CD4-positive, alpha-beta T cell treated with Interleukin-15 for 4 hours (primary cell): ENCODE data around the gene CENPX.

Source experiments
- DNase-seq: peaks from one replicate; pipeline ENCODE4 v3.0.0-alpha.2; 2020; ENCODE audit warnings: low spot score

Gene CENPX

GRCh38 chr17:82012261-82012639 lies 10.4 kb downstream of the CENPX start:
- no peak for DNase-seq

- DNase-seq, result no peak
Measured at GRCh38 chr17:82011617-82012187, 11.0 kb downstream of the CENPX start.

- no peak for DNase-seq
Measured at GRCh38 chr17:82010575-82011525, 11.8 kb downstream of the CENPX start.

GRCh38 chr17:82009413-82009812 lies 13.3 kb downstream of the CENPX start:
- no peak for DNase-seq

GRCh38 chr17:82008941-82009405 lies 13.7 kb downstream of the CENPX start:
- no peak for DNase-seq

GRCh38 chr17:82008258-82008940 lies 14.3 kb downstream of the CENPX start:
- DNase-seq, result no peak

GRCh38 chr17:82007495-82008257 lies 15.0 kb downstream of the CENPX start:
- DNase-seq, result no peak

GRCh38 chr17:82007228-82007494 lies 15.5 kb downstream of the CENPX start:
- DNase-seq, result no peak

- DNase-seq, result no peak
Measured at GRCh38 chr17:82006468-82007227, 16.0 kb downstream of the CENPX start.

- DNase-seq, result no peak
Measured at GRCh38 chr17:82005701-82006348, 16.9 kb downstream of the CENPX start.

- DNase-seq, result no peak
Measured at GRCh38 chr17:82004517-82005455, 17.9 kb downstream of the CENPX start.

GRCh38 chr17:82003411-82004381 lies 19.0 kb downstream of the CENPX start:
- no peak for DNase-seq

- no peak for DNase-seq
Measured at GRCh38 chr17:82001571-82002056, 21.1 kb downstream of the CENPX start.

- no peak for DNase-seq
Measured at GRCh38 chr17:82000803-82001570, 21.7 kb downstream of the CENPX start.

- DNase-seq, result no peak
Measured at GRCh38 chr17:81999976-82000802, 22.5 kb downstream of the CENPX start.

- no peak for DNase-seq
Measured at GRCh38 chr17:81999587-81999975, 23.1 kb downstream of the CENPX start.
